ENCODE results near the gene CGB1. TPM values are rescaled to one million over a fixed set of nuclear protein-coding genes. Genes with fewer than 3 reads are reported as not detected.
"Not testable (repeated sequence)": the region's sequence is repeated elsewhere in the genome, so short reads cannot be mapped to it uniquely, and the experiment has no call there.

CGB1 gene
- polyA plus RNA-seq, 3 donors, result not detected

DNA sequence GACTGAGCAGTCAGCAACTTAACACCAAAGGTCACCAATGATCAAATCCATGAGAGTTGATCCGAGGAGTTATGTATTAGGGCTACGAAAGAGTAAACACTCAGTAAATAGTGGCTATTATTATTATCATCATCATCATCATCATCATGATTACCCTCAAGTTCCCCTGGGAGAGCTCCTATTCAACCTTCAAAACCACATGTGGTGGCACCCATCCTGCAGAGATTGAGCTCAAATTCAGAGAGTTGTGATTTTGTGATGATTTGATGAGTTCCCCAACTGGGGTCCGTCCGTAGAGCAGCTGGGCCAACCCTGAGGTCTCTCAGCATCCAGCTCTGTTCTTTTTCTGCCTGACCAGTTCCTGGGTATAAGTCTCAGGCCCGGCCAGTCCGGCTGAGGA, 11.6 kb downstream of the CGB1 start:
- not testable (repeated sequence) for DNase-seq (ENCODE audit: low read depth in 3 of 3, low spot score in 2 of 3)

DNA sequence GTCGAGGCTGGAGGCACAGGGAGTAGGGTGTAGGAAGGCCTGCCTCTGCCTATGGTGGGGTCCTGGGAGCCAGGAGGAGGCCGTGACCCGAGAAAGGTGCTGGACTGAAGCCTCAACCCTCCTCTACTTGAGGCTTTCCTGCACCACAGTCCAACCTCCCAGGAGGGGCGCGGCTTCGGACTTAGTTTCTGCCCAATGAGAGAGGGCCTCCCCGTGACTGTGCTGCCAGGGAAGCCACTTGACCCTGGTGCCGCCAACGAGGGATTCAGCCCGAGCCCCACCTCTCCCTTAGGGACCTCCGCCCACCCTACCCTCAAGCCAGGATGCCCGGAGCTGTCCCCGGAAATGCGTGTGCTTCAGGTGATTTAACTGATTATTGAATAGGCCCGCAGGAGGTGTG, 12.5 kb downstream of the CGB1 start, which contains the start of gene CGB3:
TSS of gene CGB3 (minus strand) at position 101 of the 400 bp plus-strand sequence. CDS start 362 bp downstream, outside the sequence.
- DNase-seq (ENCODE audit: low read depth in 3 of 3, low spot score in 2 of 3), result not testable (repeated sequence)

DNA sequence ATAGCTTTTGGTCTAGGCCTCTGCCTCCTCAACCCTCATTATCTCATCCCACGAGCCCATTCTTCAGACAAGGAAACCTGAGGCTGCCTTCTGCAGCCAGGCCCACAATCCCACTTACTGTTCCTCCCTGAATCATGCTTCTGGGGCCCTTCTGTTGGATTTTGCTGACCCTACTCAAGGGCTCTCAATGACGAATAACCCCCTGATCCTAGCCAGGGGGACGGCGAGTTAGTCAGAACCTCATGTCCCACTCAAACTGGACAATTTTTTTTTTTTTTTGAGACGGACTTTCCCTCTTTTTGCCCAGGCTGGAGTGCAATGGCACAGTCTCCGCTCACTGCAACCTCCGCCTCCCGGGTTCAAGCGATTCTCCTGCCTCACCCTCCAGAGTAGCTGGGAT, 14.6 kb downstream of the CGB1 start:
- no peak for DNase-seq (ENCODE audit: low read depth in 3 of 3, low spot score in 2 of 3)

DNA sequence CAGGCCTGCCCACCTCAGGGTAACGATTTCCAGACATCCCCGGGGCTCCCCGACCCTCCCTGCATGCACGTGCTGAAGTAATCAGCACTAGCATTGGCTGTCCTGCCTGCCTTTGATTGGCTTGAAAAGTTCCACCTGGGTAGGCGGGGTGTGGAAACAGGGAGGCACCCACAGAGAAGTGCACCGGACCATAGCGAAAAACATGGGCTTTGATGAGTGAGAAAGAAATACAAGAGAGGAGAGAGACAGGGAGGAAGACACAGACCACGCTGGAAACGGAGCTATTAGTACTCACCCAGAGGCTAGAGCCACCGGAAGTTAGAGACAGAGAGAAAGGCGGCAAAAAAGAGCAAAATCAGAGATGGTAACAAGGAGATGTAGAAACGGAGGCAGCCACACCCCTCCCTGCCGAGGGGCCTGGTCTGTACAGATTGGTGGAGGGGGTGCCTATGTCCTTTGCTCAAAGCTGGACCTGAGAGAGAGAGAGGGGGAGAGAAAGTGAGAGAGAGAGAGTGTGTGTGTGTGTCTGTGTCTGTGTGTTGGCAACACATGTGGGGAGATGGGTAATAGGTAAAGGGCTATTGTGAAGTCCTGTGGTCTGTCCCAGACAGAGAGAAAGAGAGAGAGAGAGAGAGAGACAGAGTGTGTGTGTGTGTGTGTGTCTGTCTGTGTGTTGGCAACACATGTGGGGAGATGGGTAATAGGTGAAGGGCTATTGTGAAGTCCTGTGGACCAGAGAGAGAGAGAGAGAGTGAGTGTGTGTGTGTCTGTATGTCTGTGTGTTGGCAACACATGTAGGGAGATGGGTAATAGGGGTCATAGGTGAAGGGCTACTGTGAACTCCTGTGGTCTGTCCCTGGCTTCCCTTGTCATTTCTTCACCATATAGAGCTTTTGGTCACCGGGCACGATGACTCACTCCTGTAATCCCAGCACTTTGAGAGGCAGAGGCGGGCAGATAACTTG, 15.5 kb downstream of the CGB1 start:
- DNase-seq (ENCODE audit: low read depth in 3 of 3, low spot score in 2 of 3), result no peak

DNA sequence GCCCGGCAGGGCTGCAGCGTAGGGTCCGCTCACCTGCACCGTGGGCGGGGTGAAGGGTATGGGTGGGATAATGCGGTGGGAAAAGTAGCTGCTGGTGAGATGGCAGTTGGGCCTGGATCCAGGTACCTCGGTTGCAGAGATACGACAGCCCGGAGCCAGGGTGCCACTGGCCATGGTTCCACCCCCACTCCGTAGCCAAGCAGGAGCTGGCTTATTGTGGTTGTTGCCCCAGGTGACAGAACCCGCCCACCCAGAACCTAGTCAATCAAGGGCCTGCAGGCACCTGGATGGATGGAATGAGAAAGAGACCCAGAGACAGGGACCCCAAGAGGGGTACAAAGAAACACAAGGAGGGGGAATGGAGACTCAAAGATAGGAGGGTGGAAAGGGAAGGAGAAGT, 16.4 kb downstream of the CGB1 start:
- no peak for DNase-seq (ENCODE audit: low read depth in 3 of 3, low spot score in 2 of 3)

DNA sequence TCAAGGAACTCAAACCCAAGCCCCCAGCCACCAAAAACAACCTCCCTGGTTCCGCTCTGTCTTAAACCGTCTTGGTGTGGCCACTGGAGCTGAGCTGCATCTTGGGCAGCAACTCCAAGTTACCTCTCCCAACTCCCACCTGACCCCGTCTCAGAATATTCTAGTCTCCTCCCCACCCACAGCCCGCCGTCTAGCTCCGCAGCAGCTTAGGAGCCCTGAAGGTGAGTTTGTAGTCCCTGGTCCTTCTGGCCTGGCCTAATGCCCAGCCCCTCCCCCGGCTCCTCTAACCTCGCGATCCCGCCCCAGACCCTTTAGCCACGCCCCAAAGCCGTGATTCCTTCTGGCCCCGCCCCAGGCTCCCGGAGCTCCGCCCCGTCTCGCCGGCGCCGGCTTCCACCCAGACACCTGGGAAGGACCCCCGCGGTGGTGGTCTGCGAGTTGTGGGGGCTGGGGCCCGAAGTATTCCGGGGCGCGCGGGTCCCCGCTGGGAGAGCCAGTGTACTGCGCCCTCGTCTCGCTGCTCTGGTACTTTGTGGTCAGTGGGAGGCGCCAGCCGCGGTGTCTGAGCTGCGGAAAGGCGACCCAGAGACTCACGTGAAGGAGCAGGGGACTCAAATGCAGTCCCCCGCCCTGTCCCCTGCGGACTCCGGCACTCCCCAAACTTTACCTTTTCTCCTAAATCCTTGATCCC, 17.3 kb downstream of the CGB1 start:
- DNase-seq (ENCODE audit: low read depth in 3 of 3, low spot score in 2 of 3), result no peak

GRCh38 chr19:49018388-49019241, 18.1 kb downstream of the CGB1 start:
- not testable (repeated sequence) for DNase-seq (ENCODE audit: low read depth in 3 of 3, low spot score in 2 of 3)

GRCh38 chr19:49017666-49018351, 18.9 kb downstream of the CGB1 start:
- DNase-seq (ENCODE audit: low read depth in 3 of 3, low spot score in 2 of 3), result no peak

DNA sequence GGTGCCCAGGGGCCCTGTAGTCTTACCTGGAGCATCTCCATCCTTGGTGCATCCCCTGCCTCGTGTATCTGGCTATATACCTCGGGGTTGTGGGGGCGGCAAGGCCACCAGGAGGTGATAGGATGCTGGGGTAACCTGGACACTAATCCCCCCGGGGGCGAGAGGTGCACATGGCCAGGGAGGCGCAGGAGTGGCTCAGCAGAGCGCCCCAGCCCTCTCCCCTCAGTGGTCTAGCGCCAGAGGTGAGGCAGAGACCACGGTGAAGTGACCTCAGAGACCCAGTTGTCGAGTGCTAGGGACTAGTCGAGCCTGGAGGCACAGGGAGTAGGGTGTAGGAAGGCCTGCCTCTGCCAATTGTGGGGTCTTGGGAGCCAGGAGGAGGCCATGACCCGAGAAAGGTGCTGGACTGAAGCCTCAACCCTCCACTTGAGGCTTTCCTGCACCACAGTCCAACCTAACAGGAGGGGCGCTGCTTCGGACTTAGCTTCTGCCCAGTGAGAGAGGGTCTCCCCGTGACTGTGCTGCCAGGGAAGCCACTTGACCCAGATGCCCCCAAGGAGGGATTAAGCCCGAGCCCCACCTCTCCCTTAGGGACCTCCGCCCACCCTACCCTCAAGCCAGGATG, 19.5 kb downstream of the CGB1 start, which contains the start of gene LHB:
TSS of gene LHB (minus strand) at position 51 of the 625 bp plus-strand sequence. CDS start at position 41, 10 bp downstream.
- DNase-seq (ENCODE audit: low read depth in 3 of 3, low spot score in 2 of 3), result no peak

DNA sequence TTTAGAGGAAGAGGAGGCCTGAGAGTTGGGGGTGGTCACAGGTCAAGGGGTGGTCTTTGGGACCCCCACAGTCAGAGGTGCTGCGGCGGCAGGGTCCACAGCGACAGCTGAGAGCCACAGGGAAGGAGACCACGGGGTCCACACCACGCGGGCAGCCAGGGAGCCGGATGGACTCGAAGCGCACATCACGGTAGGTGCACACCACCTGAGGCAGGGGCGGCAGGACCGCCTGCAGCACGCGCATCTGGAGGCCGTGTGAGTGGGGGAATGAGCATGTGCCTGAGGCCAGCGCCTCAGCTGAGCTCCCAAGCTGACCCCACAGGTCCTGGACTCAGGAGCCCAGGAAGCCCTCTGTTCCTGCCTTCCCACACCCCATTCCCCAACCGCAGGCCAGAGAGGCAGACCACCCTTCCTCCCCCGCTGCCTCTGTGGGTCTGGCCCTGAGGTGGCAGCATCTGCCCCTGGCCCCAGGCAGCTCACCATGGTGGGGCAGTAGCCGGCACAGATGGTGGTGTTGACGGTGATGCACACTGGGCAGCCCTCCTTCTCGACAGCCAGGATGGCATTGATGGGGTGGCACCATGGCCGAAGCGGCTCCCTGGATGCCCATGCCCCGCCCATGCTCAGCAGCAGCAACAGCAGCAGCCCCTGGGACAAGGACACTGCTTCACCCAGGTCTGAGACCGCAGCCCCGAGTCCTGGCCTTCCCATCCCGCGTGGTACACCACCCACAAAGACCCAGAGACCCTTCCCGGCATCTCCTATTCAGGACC, 20.4 kb downstream of the CGB1 start:
- no peak for DNase-seq (ENCODE audit: low read depth in 3 of 3, low spot score in 2 of 3)

DNA sequence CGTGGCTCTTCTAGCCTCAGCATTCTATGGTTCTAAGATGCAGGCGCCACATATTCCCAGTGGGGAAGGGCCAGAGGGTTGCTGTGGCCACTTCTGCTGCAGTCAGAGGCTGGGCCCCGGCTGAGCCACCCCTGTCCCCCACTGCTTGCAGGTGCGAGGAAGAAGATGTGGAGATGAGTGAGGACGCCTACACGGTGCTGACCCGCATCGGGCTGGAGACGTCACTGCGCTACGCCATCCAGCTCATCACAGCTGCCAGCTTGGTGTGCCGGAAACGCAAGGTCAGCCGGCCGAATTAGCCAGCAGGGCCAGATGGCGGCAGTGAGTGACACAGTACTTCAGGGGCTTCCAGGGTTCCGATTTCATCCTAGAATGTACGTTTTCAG, 21.8 kb downstream of the CGB1 start:
- DNase-seq (ENCODE audit: low read depth in 3 of 3, low spot score in 2 of 3), result no peak

DNA sequence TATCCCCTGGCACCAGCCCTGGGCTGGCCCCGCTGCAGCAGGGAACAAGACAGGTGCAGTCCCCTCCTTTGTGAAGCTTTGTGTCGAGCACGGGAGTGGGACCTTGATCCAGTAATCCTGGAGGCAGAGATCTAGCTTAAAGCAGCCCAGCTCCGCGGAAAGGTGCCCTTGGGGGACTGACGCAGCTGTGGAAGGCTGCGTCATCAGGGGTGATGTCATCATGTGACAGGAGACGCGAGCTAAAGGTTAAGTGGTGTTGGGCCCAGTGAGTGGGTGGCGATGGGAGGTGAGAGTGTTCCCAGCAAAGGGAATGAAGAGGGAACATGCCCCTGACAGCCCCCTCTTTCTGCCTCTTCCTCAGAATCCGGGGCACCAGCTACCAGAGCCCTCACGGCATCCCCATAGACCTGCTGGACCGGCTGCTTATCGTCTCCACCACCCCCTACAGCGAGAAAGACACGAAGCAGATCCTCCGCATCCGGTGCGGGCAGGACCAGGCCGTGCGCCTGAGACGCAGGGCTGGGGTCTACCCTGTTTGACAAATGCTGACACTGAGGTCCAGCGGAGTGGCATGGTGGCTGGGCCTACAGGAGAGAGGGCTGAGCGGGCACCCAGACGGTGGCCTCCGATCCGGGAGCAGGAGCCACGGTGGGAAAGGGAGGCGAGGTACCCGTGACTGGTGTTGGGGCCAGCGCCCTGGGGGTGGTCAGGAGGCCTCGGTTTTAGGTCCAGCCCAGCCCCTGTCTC, 22.4 kb downstream of the CGB1 start:
- no peak for DNase-seq (ENCODE audit: low read depth in 3 of 3, low spot score in 2 of 3)

DNA sequence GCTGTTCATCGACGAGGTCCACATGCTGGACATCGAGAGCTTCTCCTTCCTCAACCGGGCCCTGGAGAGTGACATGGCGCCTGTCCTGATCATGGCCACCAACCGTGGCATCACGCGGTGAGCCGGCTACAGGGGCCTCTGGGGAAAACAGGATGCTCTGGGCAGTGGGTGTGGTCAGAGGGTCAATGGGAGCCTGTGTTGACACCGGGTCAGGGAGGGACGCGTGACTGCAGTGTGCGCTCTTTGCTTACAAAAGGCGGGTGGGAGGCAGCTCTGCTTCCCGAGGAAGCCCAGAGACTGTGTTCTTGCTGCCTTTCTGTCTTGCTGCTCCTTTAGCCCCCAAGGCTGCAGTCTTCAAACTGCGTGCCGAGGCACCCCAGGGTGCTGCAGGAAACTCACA, 25.5 kb downstream of the CGB1 start:
- no peak for DNase-seq (ENCODE audit: low read depth in 3 of 3, low spot score in 2 of 3)

DNA sequence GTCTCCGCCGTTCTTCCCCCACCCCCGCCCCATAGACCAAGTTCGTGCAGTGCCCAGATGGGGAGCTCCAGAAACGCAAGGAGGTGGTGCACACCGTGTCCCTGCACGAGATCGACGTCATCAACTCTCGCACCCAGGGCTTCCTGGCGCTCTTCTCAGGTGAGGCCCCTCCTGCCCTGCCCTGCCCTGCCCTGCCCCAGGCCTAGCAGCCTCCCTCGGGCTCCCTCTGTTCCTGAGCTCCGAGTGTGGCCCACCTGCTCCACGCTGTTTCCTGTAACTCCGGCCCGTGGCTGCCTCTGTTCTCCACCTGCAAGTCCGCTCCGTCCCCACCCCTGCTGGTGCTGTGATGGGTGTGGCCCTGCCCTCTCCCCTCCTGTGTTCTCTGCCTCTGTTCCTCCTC, 26.2 kb downstream of the CGB1 start:
- no peak for DNase-seq (ENCODE audit: low read depth in 3 of 3, low spot score in 2 of 3)

GRCh38 chr19:49009828-49010227, 26.9 kb downstream of the CGB1 start:
- DNase-seq (ENCODE audit: low read depth in 3 of 3, low spot score in 2 of 3), result no peak

- DNase-seq (ENCODE audit: low read depth in 3 of 3, low spot score in 2 of 3), result no peak
These were observed 29.8 kb downstream of the CGB1 start for GRCh38 chr19:49006905-49007304.

DNA sequence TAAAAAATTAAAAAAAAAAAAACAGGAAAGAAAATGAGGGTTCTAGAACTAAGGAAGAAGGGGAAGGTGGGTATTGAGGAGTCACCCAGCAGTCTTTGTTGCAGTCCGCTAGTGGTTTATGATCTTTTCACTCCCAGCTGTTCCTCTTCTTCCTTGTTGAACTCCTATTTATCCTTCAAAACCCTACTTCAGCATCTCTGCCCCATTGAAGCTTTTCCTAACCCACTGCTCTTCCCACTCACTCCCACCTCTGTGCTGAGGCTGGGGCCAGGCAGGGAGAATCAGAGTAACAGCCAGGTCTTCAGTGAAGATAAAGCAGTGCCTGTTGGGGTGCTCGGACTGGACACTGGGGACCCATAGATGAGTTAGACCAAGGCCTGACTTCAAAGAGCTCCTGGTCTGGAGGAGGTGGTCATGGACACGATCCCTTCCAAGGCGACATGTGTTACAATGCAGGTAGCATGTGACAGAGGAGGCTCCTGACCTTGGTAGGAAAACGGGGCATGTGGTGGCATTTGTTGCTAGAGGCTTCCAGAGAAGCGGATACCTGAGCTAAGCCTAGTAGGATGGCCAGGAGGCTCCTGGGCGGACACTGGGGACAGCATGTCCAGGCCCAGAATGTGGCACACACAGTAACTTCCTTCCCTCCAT, 31.6 kb downstream of the CGB1 start:
- no peak for DNase-seq (ENCODE audit: low read depth in 3 of 3, low spot score in 2 of 3)

DNA sequence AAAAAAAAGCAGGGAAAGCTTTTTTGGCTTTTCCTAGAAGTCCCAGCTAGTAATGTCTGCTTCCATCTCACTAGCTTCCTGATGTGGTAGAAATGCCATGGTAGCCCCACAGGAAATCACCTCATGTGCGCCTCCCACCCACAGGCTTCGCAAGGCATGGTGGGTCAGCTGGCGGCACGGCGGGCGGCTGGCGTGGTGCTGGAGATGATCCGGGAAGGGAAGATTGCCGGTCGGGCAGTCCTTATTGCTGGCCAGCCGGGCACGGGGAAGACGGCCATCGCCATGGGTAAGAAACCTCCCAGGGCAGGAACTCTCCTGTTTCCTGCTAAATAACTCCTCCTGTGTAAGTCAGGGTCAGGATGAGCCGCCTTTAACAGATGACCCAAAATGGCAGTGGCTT, 32.6 kb downstream of the CGB1 start:
- no peak for DNase-seq (ENCODE audit: low read depth in 3 of 3, low spot score in 2 of 3)

Data from right renal cortex interstitium (tissue), 3 donors.